Measurements from ENCODE around the gene DYNC1H1. TPM values are rescaled to one million over a fixed set of nuclear protein-coding genes. Genes with fewer than 3 reads are reported as not detected.

Gene DYNC1H1
- total RNA-seq, 1 experiment from 2014 or later: 606 TPM

GRCh38 chr14:102095231-102095870 is 131.0 kb downstream of the DYNC1H1 start:
- TF ChIP-seq EZH2phosphoT487 (IDR thresholded peaks at IDR 0.05; ENCODE audit: borderline replicate concordance, low read length) (no peak), CTCF (conservative IDR thresholded peaks at IDR 0.05; ENCODE audit: low read depth, low read length) (no peak), EZH2 (IDR thresholded peaks at IDR 0.05; ENCODE audit: low read length, unreplicated experiment) (no peak)
- ATAC-seq (no peak), DNase-seq (peak; percentile 37)
- no peaks in the 10 kb centered on the region for H3K27me3 ChIP-seq (ENCODE audit: low read length)
- H3K9me2 ChIP-seq (replicated peaks; ENCODE audit: low read length): no peaks in the 10 kb centered on the region
- no peaks in the 10 kb centered on the region for H3K79me2 ChIP-seq (ENCODE audit: low read length)
- no peak overlapping the region for H3K9ac ChIP-seq (ENCODE audit: low read length)
- no peaks in the 10 kb centered on the region for H3F3A ChIP-seq (ENCODE audit: low read length, unreplicated experiment)
- CTCF ChIA-PET: interaction anchor here (0.6 to 1.8 kb wide), 2 partner anchors 10 to 32 kb away, joined by 3 to 16 read pairs; no protein-coding TSS in a partner anchor
- H3K4me3 ChIP-seq (ENCODE audit: low read length): no peak overlapping the region
- intact Hi-C loops (cut with micrococcal nuclease): loop anchor here (10.0 kb wide), 1 partner anchor 219 kb away; the partner anchor contains the start of gene ZNF839
- H3K36me3 ChIP-seq (ENCODE audit: low read depth, low read length): no peaks in the 10 kb centered on the region
- H4K20me1 ChIP-seq (ENCODE audit: low read length): no peaks in the 10 kb centered on the region
- peaks cover 28% of the 10 kb centered on the region for H3K4me1 ChIP-seq (ENCODE audit: insufficient read depth, low read length)
- no peak overlapping the region for H2AFZ ChIP-seq (ENCODE audit: low read length)
- no peak overlapping the region for H3K27ac ChIP-seq (ENCODE audit: low read length)
- no TSS peak for BruUV-seq (replicated peaks)
- POLR2A ChIA-PET (ENCODE audit: unreplicated experiment): no interaction called here
- peak overlapping the region; percentile 13 for H3K4me2 ChIP-seq (ENCODE audit: low read length)
- H3K9me3 ChIP-seq (ENCODE audit: low read length): no peaks in the 10 kb centered on the region

GRCh38 chr14:102095871-102096568 is 131.6 kb downstream of the DYNC1H1 start:
- TF ChIP-seq EZH2phosphoT487 (IDR thresholded peaks at IDR 0.05; ENCODE audit: borderline replicate concordance, low read length) (no peak), CTCF (conservative IDR thresholded peaks at IDR 0.05; ENCODE audit: low read depth, low read length) (no peak), EZH2 (IDR thresholded peaks at IDR 0.05; ENCODE audit: low read length, unreplicated experiment) (no peak)
- no peaks in the 10 kb centered on the region for H3K79me2 ChIP-seq (ENCODE audit: low read length)
- no peak for DNase-seq
- H3K4me1 ChIP-seq (ENCODE audit: insufficient read depth, low read length): peaks cover 28% of the 10 kb centered on the region
- no peak overlapping the region for H3K9ac ChIP-seq (ENCODE audit: low read length)
- no peak overlapping the region for H3K27ac ChIP-seq (ENCODE audit: low read length)
- POLR2A ChIA-PET (ENCODE audit: unreplicated experiment): no interaction called here
- no peaks in the 10 kb centered on the region for H3K36me3 ChIP-seq (ENCODE audit: low read depth, low read length)
- BruUV-seq (replicated peaks): no TSS peak
- no peaks in the 10 kb centered on the region for H3K27me3 ChIP-seq (ENCODE audit: low read length)
- no peak overlapping the region for H3K4me3 ChIP-seq (ENCODE audit: low read length)
- peak overlapping the region; percentile 13 for H3K4me2 ChIP-seq (ENCODE audit: low read length)
- CTCF ChIA-PET: interaction anchor here (0.6 to 1.8 kb wide), 4 partner anchors 10 to 209 kb away, joined by 3 to 16 read pairs (median 3); no protein-coding TSS in a partner anchor
- peak overlapping the region; percentile 18; the same call in 1 of the 2 replicates for H2AFZ ChIP-seq (ENCODE audit: low read length)
- H4K20me1 ChIP-seq (ENCODE audit: low read length): no peaks in the 10 kb centered on the region
- H3F3A ChIP-seq (ENCODE audit: low read length, unreplicated experiment): no peaks in the 10 kb centered on the region
- peak; percentile 35 for ATAC-seq
- intact Hi-C loops (cut with micrococcal nuclease): loop anchor here (1.0 to 10.0 kb wide), 4 partner anchors 33 to 219 kb away; partner anchors contain the start of gene ZNF839
- H3K9me3 ChIP-seq (ENCODE audit: low read length): no peaks in the 10 kb centered on the region
- no peaks in the 10 kb centered on the region for H3K9me2 ChIP-seq (replicated peaks; ENCODE audit: low read length)
